ENCODE measurements around the gene MESP2.
"Not testable (repeated sequence)": the region's sequence is repeated elsewhere in the genome, so short reads cannot be mapped to it uniquely, and the experiment has no call there.

Gene MESP2

DNA sequence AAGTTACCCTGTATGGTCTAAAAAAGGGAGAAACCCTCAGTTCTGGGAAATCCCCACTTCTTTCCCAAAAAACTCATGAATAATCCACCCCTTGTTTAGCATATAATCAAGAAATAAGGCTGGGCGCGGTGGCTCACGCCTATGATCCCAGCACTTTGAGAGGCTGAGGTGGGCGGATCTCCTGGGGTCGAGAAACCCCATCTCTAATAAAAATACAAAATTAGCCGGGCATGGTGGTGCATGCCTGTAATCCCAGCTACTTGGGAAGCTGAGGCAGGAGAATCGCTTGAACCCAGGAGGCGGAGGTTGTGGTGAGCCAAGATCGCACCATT lies 6.5 kb downstream of the MESP2 start:
- not testable (repeated sequence) for DNase-seq

DNA sequence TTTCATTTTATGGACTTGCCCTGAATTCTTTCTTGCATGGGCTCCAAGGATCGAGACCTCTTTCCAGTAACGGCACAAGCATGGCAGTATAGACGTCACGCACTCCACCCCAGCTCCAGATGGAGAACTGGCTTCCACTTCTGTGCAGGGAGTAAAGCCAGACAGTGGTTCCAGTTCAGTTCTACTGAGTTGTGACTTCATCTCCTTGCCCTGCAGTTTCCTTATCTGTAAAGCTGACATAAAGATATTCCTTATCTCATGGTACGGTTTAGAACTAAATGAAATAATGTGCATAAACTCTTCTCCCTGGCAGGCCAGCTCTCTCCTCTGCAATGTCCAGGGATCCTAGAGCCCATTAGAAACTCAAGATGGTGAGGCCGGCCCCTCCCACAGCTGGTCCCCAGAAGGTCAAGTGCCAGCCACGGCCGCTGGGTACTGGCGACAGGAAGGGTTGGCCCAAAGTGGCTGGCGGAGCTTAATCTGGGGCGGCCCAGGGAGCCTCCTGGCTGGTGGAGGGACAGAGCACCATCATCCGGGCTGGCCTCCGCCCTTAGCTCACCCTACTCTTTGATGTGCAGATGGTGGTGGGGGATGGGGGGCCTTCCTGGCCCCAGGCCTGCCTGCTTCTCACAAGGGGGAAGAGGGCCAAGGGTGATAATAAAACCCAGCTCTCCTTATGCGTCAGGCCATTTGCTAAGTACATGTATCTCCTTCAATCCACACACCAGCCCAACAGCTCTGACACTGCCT lies 7.2 kb downstream of the MESP2 start:
- no peak for DNase-seq

DNA sequence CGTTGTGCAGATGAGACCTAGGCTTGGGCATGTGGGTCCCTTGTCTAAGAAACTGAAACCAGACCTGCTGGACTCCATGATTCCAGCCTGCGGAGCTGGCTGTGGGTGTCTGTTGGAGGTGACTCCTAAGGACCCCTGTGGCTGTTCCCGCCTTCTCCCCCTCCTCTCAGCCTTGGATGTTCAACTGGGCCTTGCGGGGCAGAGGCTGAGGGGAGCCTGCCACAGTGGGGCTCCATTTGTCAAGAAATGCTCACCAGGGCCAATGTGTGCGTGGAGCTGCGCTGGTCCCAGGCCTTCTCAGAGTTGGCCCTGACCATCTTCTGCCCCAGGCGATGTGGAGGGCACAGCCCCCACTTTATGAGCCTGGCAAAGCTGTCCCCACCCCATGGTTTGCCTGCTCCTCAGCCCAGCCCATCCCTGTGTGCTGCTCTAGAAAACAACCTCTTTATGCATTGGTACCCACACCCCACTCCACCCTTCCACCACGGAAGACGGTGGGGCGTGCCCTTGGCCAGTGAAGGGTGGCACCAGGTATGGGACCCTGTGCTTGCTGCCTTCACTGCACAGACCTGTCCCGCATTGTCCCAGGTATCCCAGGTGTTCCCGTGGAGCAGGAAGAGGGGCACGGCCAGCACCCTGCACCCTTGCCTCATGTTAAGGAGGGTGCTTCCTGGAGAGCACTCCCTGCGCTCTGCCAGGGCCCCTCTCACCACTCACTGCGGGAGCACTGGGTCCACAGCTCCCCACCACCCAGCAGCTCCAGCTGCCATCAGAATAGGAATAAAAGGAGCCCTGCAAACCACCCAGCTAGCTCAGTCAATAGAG lies 7.9 kb downstream of the MESP2 start:
- no peak for DNase-seq

DNA sequence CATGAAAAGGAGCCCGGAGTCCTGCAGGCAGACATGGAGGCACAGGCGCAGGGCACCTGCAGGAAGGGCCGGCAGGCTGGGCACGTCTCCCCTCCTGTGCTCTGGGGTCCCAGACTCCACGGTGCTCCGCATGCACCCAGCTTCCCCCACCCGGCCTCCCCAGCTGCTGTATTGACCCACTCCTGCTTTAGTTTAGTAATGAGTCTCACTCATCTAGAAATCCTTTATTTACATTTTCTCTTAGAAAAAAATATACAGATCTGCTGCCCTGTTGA lies 8.5 kb downstream of the MESP2 start:
- no peak for DNase-seq

DNA sequence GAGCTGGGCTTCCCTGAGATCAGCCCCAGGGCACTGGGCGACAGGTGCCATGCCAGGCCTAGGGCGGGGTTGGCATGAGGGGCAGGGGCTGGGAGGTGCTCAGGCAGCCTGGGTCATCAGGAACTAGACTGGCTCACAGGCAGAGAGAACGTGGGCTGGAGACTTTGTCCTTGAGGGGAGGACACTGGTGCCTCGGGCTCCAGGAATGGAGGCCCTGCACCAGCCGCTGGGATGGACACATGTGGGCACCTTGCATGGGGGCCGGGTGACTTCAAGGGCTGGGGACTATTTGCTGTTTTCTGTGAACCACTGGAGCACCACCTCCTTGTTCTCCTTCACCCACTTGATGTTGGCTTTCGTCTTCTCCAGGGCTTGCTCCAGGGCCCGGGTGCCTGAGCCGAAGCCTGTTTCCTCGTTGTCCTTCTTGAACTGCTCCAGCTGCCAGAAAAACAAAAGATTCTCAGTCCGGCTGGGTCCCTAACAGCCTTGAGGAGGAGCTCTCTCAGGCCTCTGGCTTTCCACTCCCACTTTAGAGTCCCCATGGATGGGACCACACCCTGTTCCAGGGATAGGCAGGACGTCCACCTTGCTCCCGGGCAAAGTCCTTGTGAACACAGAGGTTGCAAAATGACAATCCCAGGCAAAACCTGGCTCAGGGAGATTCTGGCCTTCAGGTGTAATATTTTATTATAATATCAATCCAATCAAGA lies 9.1 kb downstream of the MESP2 start:
- DNase-seq = no peak

DNA sequence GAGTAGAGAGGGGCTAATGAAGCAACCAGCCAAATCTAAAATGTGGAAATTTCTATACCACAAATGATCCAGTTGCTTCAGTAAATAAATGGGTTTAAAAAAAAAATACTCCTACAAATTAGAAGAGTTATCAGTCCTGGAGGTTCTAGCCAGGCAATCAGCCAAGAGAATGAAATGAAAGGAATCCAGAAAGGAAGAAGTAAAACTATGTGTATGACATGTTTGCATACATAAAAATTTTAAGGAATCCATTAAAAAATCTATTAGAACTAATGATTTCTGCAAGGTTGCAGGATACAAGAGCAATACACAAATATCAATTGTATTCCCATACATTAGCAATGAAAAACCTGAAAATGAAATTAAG lies 9.6 kb downstream of the MESP2 start:
- DNase-seq = no peak

DNA sequence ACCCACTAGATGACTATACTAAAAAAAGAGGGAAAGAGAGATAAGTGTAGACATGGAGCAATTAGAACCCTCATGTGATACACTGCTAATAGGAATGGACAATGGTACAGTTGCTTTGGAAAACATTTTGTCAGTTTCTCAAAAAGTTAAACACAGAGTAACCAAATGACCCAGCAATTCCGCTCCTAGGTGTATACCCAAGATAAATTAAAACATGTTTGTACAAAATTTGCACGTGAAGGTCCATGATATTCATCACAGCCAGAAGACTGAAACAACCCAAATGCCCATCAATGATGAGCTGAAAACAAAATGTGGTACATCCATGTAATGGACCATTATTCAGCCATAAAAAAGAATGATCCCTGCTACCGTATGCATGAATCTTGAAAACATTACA lies 11.8 kb downstream of the MESP2 start:
- no peak for DNase-seq

DNA sequence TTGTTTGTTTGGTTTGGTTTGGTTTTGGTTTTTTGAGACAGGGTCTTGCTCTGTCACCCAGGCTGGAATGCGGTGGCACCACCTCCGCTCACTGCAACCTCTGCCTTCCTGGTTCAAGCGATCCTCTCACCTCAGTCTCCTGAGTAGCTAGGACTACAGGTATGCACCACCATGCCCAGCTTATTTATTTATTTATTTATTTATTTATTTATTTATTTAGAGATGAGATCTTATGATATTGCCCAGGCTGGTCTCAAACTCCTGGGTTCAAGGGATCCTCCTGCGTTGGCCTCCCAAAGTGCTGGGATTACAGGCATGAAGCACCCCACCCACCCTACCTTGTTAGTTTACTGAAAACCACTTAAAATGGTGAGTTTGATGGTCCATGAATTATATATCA lies 12.5 kb downstream of the MESP2 start:
- DNase-seq = not testable (repeated sequence)

DNA sequence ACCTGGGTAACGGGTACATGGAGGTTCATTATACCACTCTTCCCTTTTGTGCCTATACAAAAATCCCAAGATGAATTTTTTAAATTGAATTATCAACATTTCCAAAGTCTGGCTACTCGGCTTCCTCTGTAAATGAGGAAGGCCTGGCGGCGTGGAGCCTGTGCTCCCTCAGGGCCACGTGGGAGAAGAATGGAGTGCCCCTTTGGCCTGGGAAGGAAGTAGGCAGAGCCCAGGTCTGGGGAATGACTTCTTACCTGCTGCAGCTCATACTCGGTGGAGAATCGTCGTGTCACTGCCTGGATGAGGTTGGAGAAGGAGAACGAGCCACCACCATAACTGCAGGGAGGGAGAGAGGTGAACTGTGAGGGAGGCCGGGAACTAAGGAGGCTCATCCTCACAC lies 14.1 kb downstream of the MESP2 start:
- no peak for DNase-seq

DNA sequence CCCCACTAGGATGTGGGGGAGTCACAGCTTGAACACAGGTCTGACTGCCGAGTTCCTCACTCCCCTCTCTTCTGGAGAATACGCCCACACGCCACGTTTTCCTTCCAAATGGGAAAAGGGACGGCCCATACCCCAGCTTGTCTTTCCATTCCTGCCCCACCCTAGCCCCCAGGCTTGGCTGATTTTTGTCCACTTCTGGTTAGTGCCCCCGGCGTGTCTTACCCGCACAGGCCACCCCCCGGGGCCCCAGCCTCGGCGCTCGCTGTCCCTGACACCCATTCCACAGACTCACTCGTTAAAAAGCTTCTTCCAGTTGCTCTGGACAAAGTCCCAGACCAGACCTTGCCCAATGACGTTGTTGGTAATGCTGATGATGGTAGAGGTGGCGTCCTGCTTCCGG lies 14.5 kb downstream of the MESP2 start:
- no peak for DNase-seq

DNA sequence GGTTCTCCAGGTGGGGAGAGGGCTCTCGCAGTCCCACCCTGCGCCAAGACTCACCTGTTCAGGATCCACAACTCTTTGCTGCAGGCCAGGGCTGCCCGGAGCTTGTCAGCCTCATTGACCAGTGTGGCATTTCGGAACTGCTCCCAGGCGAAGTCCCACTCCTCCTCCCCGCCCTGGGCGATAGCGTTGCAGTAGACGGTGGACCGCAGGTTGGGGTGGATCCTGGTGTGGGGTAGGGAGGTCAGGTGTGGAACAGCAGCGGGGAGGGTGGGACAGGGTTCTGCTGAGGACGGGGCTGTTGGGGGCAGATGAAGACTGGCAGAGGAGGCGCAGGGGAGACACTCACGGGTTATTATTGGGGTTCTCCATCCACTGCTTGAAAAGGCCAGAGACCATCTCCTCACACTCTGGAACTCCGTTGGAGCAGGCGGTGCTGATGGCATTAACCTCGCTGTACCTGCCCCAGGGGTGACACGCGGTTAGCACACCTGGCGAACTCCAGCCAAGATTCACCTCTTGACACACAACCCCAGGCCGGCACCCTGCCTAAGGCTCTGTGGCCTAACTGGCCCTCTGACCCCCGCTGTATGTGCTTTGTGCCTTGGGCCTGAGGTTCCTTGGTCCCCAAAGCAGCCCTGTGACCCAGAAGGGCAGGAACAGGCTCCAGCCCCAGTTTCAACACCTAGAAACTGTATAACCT lies 16.1 kb downstream of the MESP2 start:
- DNase-seq = no peak

DNA sequence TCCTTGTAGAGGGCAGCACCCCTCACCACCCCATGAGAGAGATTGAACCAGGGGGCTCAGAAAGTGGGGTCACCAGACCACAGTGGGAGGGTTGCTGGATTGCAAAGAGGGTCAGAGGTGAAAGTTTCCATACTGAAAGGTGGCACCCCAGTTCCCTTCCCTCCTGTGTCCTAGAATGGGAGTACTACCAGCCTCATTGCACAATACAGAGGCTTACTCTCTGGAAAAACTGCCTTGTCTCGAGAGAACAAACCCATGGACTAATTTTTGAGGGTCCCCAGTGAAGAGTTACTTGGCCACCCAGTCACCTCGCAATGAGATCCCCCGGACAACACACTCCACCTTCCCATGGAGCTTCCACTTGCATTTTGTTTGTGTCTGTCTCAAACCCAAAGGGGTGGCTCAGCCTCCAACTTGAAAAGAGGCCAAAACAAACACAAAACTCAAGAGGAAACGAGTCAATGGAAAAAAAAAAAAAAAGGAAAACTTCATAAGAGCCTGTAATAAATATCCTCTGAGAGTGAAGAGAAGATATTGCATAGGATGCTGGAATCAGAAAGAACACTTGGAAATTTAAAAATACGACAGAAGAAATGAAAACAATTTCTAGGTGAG lies 18.6 kb downstream of the MESP2 start:
- DNase-seq = peak; percentile 23

DNA sequence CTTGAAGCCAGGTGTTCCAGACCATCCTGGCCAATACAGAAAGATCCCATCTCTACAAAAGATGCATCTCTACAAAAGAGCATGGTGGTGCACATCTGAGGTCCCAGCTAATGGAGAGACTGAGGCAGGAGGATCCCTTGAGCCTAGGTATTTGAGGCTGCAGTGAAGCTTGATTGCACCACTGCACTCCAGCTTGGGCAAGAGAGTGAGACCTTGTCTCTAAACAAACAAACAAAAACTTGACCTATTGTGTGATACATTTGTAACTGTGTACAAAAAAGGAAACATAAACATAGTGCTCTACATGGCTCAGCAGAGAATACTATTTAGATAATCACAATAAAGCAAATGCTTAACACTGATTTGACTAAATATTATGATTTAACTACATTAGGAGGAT lies 19.9 kb downstream of the MESP2 start:
- DNase-seq = no peak

DNA sequence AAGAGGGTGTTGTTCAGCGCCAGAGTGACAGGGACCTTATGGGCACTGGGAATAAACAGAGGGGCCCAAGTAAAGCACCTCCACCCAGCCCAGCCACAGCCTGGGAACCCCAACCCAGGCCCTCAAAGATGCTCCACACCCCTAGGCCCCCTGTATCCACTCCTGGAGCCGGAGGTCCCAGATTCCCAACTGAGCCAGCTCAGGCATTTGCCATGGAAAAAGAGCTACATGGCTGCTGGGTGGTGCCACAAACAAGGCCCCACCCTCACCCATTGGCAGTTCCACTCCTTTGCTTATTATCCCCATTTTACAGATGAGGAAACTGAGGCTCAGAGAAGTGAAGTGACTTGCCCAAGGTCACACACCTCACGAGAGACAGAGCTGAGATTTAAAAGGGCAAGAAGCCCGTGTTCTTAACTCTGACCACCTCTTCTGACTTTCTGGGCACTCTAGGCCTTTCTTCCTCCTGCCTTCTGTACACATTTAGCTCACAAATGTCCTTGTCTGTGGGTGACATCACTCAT lies 21.6 kb downstream of the MESP2 start:
- no peak for DNase-seq

DNA sequence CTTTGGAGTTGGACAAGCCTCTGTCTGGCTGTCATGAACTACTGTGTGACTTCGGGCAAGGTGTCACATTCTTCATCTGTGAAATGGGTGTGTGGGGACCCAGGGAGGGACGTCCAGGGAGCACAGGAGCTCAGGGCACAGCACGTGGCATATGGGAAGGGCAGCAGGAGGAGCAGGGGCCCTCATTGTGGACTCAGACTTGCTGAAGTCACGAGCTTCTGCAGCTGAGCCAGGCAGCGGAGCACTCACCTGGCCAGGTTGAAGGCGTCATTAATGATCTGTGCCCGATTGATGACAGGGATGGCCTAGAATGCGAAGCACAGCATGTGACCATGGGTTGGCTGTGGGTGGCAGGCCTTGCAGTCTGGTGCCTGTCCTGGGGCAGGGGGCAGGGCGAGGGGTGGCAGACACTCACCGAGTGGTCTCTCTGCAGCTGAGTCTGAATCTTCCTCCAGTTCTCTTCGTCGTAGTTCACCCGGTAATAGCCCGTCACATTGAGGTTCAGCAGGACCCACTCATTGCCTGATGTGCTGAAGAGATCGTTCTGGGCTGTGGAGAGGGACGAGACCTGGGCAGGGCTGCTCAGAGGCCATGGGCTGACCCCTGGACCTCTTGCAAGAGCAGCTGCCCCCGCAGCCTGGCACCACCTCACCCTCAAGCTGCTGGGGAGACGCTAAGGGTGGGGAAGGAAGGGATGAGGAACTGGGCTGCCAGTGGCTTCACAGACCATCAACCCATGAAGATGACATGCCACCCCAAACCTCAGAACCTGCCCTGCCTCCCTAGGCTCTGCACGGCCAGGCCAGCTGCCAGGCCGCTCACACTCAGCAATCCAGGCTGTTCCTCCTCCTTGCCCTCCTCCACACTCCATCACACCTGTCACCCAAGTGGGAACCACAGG lies 23.1 kb downstream of the MESP2 start:
- no peak for DNase-seq

DNA sequence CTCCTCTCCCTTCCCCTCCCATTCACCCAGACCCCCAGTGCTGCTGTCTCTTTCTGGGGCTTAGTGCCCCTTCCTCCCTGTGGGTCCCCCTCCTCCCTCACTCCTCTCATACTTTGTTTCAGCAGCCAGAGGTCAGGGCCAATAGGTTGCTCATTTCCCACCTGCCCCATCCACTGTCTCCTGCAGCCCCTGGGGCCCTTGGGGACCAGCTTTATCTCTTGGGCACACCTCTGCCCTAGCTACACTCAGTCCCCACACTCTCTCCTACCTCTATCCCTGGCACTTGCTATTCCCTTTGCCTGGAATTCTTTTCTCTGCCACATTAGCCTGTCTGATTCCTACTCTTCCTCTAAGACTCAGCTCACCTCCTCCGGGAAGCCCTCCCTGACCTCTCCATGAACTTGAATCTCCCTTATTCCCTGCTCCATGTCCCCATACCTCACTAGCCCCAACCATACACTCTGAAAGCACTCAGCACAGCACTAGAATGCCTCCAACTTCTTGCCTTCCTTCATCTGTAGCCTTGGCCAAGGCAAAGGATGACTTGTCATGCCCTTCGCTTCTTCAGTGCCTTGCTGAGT lies 23.9 kb downstream of the MESP2 start:
- no peak for DNase-seq

DNA sequence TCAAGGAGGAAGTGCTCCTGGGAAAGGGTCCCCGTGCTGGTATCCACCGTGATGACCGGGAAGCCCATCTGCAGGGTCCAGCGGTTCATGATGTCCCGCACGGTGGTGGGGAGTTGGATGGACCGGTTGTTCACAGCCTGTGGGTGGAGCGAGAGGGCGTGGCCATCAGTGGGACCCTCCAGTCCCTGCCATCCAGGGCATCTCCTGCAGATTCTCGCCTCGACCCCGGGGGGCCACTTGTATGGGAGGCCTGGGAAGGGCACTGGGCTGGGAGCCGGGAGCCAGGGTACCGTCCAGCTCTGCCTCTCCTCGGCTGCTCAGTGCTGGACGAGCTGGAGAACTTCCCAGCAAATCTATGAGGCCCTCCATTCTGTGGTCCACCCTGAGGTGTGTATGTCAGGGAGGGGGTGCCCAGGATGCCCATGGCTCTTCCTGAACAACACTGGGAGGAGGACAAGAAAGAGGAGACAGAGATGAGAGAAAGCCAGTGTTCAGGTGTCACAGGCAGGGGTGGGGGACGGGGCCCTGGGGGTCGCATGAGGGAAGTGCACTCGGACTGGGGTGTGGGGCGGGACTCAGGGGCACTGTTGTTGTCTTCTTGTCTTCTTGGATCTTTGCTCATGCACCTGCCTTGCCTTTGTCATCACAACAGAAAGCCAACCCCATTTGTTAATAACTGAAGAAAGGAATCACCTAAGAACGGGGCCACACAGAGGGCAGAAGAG lies 25.5 kb downstream of the MESP2 start:
- no peak for DNase-seq

DNA sequence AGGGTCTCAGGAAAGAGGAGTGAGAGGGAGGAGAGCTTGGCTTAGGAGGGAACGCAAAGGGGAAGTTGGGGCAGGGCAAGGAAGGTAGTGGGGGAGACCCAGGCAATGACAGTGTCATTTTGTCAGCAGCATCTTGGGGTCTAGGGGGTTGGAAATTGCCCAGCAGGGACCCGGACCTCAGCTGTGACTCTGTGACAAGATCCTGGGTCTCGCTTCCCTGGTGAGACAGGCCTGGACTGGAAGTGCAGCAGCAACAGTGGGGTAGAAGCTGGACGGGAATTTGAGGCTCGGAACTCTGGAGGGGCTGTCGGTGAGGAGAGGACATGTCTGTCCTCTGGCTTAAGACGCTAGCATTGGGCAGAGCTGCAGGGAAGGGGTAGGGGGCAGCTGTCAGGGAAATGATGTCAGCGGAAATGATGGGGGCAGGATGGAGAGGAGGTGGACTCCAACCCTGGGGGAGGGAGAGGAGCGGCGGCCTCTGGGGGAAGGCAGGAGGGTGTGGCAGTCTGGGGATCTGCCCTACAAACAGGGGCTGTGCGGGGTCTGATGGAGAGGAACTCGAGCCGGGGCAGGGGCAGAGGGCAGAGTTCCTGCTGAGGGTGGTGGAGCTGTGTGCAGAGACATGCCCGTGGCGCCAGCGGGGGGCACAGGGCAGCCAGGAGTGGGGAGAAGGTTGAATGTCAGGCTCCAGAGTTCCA lies 26.2 kb downstream of the MESP2 start:
- DNase-seq = no peak

DNA sequence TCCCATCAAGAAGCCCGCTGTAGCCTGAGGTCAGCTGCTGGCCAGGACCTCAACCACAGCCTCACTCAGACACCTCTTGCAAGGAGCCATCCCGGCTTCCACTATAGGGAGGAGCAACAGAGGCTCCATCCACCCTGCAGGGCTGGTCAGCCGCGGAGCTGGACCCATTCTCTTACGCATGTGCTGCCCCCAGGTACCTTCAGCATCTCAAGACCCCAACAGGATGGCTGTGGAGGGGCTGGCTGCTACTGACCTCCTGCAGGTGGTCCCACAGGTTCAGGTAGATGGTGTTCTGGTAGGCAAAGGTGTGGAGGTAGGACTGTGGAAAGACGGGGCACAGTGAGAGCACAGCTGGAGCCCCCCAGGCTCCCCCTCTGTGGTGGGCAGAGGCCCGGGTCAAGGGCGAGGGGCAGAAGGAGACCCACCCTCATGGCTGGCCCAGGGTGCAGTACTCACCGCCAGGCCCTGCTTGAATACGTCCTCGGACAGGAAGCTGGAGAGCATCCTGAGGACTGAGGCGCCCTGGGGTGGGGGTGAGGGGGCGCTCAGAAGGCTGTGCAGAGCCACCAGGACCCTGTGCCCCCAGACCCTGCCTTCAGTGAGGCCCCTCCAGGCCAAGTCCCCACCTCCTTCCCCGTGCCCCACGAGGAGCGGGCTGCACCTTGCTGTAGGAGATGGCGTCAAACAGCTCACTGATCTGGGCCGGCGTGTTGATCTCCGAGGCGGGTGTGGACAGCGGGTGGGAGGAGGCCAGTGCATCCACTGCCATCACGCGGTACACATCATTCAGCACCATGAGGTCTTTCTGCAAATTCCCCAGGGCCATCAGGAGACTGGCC lies 27.1 kb downstream of the MESP2 start:
- DNase-seq = no peak

Data from HCEC 1CT (cell line).